ENCODE measurements around the gene LRFN2.

DNA sequence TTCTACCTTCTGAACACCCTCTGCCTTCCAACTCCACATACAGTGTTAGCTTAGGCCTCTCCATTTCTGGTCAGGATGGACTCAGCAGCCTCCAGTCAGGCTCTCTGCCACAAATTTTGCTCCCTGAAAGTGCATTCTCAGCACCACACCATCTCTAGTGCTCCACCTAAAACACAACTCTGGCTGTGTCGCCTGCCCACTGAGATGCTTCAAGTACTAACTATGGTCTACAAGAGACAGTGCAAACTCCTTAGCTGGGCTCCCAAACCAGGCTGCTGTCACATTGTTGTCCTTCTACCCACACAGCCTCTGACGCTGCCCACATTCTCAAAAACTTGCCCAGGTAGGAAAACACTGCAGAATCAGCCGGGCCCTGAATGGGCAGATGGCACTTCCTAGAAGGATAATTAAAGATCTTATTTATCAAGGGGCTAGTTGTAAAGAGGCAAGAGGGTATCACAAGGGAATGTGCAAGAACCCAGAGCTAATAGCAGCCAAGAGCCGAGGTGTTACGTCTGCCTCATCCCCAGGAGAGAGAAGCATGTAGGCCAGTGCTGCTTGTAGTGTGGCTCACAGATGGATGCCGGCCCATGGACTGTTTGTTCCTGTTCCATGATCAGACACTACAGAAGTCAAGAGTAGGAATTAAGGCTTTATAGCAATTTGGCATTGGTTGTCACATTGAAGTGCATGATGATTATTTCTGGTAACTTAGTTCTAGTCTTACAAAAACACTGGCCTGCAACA lies 189.7 kb downstream of the LRFN2 start:
- TF ChIP-seq, protein P1, sequence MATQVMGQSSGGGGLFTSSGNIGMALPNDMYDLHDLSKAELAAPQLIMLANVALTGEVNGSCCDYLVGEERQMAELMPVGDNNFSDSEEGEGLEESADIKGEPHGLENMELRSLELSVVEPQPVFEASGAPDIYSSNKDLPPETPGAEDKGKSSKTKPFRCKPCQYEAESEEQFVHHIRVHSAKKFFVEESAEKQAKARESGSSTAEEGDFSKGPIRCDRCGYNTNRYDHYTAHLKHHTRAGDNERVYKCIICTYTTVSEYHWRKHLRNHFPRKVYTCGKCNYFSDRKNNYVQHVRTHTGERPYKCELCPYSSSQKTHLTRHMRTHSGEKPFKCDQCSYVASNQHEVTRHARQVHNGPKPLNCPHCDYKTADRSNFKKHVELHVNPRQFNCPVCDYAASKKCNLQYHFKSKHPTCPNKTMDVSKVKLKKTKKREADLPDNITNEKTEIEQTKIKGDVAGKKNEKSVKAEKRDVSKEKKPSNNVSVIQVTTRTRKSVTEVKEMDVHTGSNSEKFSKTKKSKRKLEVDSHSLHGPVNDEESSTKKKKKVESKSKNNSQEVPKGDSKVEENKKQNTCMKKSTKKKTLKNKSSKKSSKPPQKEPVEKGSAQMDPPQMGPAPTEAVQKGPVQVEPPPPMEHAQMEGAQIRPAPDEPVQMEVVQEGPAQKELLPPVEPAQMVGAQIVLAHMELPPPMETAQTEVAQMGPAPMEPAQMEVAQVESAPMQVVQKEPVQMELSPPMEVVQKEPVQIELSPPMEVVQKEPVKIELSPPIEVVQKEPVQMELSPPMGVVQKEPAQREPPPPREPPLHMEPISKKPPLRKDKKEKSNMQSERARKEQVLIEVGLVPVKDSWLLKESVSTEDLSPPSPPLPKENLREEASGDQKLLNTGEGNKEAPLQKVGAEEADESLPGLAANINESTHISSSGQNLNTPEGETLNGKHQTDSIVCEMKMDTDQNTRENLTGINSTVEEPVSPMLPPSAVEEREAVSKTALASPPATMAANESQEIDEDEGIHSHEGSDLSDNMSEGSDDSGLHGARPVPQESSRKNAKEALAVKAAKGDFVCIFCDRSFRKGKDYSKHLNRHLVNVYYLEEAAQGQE (IDR thresholded peaks at IDR 0.05; ENCODE audit: unreplicated experiment), result no peak
- TF ChIP-seq, protein P2, sequence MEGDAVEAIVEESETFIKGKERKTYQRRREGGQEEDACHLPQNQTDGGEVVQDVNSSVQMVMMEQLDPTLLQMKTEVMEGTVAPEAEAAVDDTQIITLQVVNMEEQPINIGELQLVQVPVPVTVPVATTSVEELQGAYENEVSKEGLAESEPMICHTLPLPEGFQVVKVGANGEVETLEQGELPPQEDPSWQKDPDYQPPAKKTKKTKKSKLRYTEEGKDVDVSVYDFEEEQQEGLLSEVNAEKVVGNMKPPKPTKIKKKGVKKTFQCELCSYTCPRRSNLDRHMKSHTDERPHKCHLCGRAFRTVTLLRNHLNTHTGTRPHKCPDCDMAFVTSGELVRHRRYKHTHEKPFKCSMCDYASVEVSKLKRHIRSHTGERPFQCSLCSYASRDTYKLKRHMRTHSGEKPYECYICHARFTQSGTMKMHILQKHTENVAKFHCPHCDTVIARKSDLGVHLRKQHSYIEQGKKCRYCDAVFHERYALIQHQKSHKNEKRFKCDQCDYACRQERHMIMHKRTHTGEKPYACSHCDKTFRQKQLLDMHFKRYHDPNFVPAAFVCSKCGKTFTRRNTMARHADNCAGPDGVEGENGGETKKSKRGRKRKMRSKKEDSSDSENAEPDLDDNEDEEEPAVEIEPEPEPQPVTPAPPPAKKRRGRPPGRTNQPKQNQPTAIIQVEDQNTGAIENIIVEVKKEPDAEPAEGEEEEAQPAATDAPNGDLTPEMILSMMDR (conservative IDR thresholded peaks at IDR 0.05; ENCODE audit: low read depth in 2 of 2), result no peak
- TF ChIP-seq JUNB (IDR thresholded peaks at IDR 0.05; ENCODE audit: unreplicated experiment) (no peak), CREB1 (CRISPR knock-in tag; IDR thresholded peaks at IDR 0.05; ENCODE audit: low read depth) (no peak)

All from GM23338 (cell line).